GM21381 (cell line): ENCODE measurements around the gene CLEC7A.

Source experiments
- ATAC-seq: cut with Tn5 transposase; IDR thresholded peaks from one replicate; pipeline ENCODE4 v1.9.1; 2021; ENCODE audit warnings: mild to moderate bottlenecking, moderate library complexity; ENCODE audit not compliant: unreplicated experiment

CLEC7A gene

GRCh38 chr12:10130042-10130441 lies at the start of gene CLEC7A:
TSS of gene CLEC7A (minus strand) at chr12:10130199. CDS start at chr12:10130082, 117 bp downstream.
- peak; percentile 93 for ATAC-seq

- no peak for ATAC-seq
Measured at GRCh38 chr12:10179776-10180181, 49.8 kb upstream of the CLEC7A start.

- ATAC-seq = no peak
Measured at GRCh38 chr12:10178821-10179220, 48.8 kb upstream of the CLEC7A start, which contains the start of gene TMEM52B. TSS of gene TMEM52B (plus strand) at chr12:10179032. CDS start at chr12:10179575, 543 bp downstream.

- ATAC-seq = no peak
Measured at GRCh38 chr12:10175846-10176636, 46.0 kb upstream of the CLEC7A start.

GRCh38 chr12:10174986-10175614 lies 45.1 kb upstream of the CLEC7A start:
- no peak for ATAC-seq

- ATAC-seq = no peak
Measured at GRCh38 chr12:10171973-10172728, 42.2 kb upstream of the CLEC7A start, which contains the start of gene OLR1. TSS of gene OLR1 (minus strand) at chr12:10172132. CDS start at chr12:10172077, 55 bp downstream.

GRCh38 chr12:10170216-10170615 lies 40.2 kb upstream of the CLEC7A start:
- ATAC-seq = no peak

GRCh38 chr12:10169104-10169503 lies 39.1 kb upstream of the CLEC7A start:
- ATAC-seq = no peak

GRCh38 chr12:10167599-10167998 lies 37.6 kb upstream of the CLEC7A start:
- no peak for ATAC-seq

- no peak for ATAC-seq
Measured at GRCh38 chr12:10165421-10165820, 35.4 kb upstream of the CLEC7A start.

- no peak for ATAC-seq
Measured at GRCh38 chr12:10163084-10163483, 33.1 kb upstream of the CLEC7A start.

GRCh38 chr12:10160617-10161385 lies 30.8 kb upstream of the CLEC7A start:
- no peak for ATAC-seq

- ATAC-seq = no peak
Measured at GRCh38 chr12:10159280-10159679, 29.3 kb upstream of the CLEC7A start.

GRCh38 chr12:10158406-10158805 lies 28.4 kb upstream of the CLEC7A start:
- no peak for ATAC-seq

GRCh38 chr12:10155966-10156365 lies 26.0 kb upstream of the CLEC7A start:
- ATAC-seq = no peak

GRCh38 chr12:10154145-10154496 lies 24.1 kb upstream of the CLEC7A start:
- no peak for ATAC-seq

GRCh38 chr12:10153271-10154144 lies 23.5 kb upstream of the CLEC7A start:
- no peak for ATAC-seq

GRCh38 chr12:10151621-10152020 lies 21.6 kb upstream of the CLEC7A start:
- ATAC-seq = no peak

- ATAC-seq = peak; percentile 79
Measured at GRCh38 chr12:10147714-10148403, 17.9 kb upstream of the CLEC7A start.
